Measurements from ENCODE around the gene MTAP.

MTAP gene

GRCh38 chr9:21833090-21833801, 30.8 kb downstream of the MTAP start:
- no peak overlapping the region for H3K4me2 ChIP-seq (ENCODE audit: low read depth, low read length)
- H3K27ac ChIP-seq (ENCODE audit: low read length), result no peak overlapping the region
- no peak overlapping the region for H3K9ac ChIP-seq (ENCODE audit: low read length)

DNA sequence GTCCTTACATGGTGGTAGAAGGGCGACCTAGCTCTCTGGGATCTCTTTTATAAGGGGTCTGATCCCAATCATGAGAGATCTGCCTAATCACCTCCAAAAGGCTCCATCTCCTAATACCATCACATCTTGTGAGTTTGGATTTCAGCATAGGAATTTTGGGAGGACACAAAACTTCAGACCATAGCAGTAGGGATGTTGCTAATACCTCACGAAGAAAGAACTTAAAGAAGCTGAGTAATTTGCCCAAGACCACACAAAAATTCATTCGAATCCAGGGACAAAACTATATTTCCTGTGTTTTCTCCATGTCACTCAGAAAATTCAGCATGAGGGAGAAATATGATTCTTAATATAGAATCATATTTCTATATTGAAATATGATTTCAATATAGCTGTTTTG, 32.7 kb downstream of the MTAP start:
- no peaks in the 10 kb centered on the region for H3K27me3 ChIP-seq (replicated peaks; ENCODE audit: insufficient read depth, low read length)
- no peaks in the 10 kb centered on the region for H3K9me2 ChIP-seq (replicated peaks; ENCODE audit: insufficient read depth, low read length)
- peaks cover 34% of the 10 kb centered on the region for H3K79me2 ChIP-seq (ENCODE audit: low read length)
- TF ChIP-seq EZH2phosphoT487 (IDR thresholded peaks at IDR 0.05; ENCODE audit: low read length) (no peak), EZH2 (optimal IDR thresholded peaks at IDR 0.05; ENCODE audit: low read depth, low read length) (no peak)
- TF ChIP-seq, protein P1, sequence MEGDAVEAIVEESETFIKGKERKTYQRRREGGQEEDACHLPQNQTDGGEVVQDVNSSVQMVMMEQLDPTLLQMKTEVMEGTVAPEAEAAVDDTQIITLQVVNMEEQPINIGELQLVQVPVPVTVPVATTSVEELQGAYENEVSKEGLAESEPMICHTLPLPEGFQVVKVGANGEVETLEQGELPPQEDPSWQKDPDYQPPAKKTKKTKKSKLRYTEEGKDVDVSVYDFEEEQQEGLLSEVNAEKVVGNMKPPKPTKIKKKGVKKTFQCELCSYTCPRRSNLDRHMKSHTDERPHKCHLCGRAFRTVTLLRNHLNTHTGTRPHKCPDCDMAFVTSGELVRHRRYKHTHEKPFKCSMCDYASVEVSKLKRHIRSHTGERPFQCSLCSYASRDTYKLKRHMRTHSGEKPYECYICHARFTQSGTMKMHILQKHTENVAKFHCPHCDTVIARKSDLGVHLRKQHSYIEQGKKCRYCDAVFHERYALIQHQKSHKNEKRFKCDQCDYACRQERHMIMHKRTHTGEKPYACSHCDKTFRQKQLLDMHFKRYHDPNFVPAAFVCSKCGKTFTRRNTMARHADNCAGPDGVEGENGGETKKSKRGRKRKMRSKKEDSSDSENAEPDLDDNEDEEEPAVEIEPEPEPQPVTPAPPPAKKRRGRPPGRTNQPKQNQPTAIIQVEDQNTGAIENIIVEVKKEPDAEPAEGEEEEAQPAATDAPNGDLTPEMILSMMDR (IDR thresholded peaks at IDR 0.05; ENCODE audit: low read length), result no peak
- no peak overlapping the region for H2AFZ ChIP-seq (ENCODE audit: low read length)
- DNase-seq, result no peak
- no peaks in the 10 kb centered on the region for H3F3A ChIP-seq (ENCODE audit: insufficient read depth, low read length)
- H3K4me3 ChIP-seq (ENCODE audit: low read length), result no peak overlapping the region
- H4K20me1 ChIP-seq (ENCODE audit: insufficient read depth, low read length), result no peaks in the 10 kb centered on the region
- no peak overlapping the region for H3K27ac ChIP-seq (ENCODE audit: low read length)
- H3K4me1 ChIP-seq (ENCODE audit: low read length), result no peaks in the 10 kb centered on the region
- H3K4me2 ChIP-seq (ENCODE audit: low read depth, low read length), result no peak overlapping the region
- H3K9ac ChIP-seq (ENCODE audit: low read length), result no peak overlapping the region
- H3K36me3 ChIP-seq (replicated peaks; ENCODE audit: insufficient read depth, low read length), result no peaks in the 10 kb centered on the region
- no peaks in the 10 kb centered on the region for H3K9me3 ChIP-seq (replicated peaks; ENCODE audit: insufficient read depth, low read length)

More at GRCh38 chr9:21833090-21833801, 30.8 kb downstream of the MTAP start:
- Histone ChIP-seq H3K36me3 (replicated peaks; ENCODE audit: insufficient read depth, low read length) (no peaks in the 10 kb centered on the region), H3F3A (ENCODE audit: insufficient read depth, low read length) (no peaks in the 10 kb centered on the region), H4K20me1 (ENCODE audit: insufficient read depth, low read length) (no peaks in the 10 kb centered on the region), H3K79me2 (ENCODE audit: low read length) (peaks cover 41% of the 10 kb centered on the region), H3K27me3 (replicated peaks; ENCODE audit: insufficient read depth, low read length) (no peaks in the 10 kb centered on the region), H3K9me3 (replicated peaks; ENCODE audit: insufficient read depth, low read length) (no peaks in the 10 kb centered on the region), H3K4me1 (ENCODE audit: low read length) (no peaks in the 10 kb centered on the region), H3K4me3 (ENCODE audit: low read length) (no peak overlapping the region), H2AFZ (ENCODE audit: low read length) (no peak overlapping the region), H3K9me2 (replicated peaks; ENCODE audit: insufficient read depth, low read length) (no peaks in the 10 kb centered on the region)
- TF ChIP-seq EZH2phosphoT487 (IDR thresholded peaks at IDR 0.05; ENCODE audit: low read length), result no peak
- TF ChIP-seq EZH2 (optimal IDR thresholded peaks at IDR 0.05; ENCODE audit: low read depth, low read length), result no peak
- TF ChIP-seq, protein P1 (IDR thresholded peaks at IDR 0.05; ENCODE audit: low read length), result no peak
- no peak for DNase-seq

DNA sequence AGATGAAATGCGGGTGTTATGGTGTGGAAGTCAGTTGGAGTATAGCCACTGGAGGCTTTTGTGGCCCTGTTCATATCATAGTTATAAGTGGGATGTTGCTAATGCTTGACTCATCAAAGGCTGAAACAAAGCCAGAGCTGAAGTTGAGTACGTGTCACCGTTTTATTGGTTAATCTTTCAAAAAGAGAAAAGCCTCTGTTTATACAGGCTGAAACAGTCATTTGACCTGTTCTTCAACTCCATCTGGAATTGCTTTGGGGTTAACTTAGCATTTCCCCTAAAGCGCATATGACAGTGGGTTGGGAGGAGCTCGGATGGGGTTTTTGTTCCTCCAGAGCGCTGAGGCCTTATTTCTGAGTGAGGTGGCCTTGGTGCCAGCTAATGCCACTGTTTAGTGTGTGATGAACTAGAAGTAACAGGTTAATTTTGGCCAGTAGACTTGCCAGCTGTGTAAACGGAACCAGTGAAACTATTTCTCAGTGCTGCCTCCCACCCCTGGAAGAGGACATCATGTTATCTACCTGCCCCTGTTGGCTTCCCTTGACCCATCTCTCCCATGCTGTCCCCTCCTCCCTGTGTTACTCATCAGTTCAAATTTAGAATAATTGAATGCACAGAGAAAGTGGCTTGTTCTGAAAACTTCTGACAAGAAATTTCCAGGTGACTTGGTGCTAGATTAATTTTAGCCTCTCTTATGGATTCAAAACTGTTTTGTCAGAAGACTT, 34.2 kb downstream of the MTAP start:
- Histone ChIP-seq H3K36me3 (replicated peaks; ENCODE audit: insufficient read depth, low read length) (no peaks in the 10 kb centered on the region), H3K4me3 (ENCODE audit: low read length) (no peak overlapping the region), H3F3A (ENCODE audit: insufficient read depth, low read length) (no peaks in the 10 kb centered on the region), H3K79me2 (ENCODE audit: low read length) (peaks cover 30% of the 10 kb centered on the region), H3K9me3 (replicated peaks; ENCODE audit: insufficient read depth, low read length) (no peaks in the 10 kb centered on the region), H4K20me1 (ENCODE audit: insufficient read depth, low read length) (no peaks in the 10 kb centered on the region), H3K27ac (ENCODE audit: low read length) (no peak overlapping the region), H2AFZ (ENCODE audit: low read length) (no peak overlapping the region), H3K27me3 (replicated peaks; ENCODE audit: insufficient read depth, low read length) (no peaks in the 10 kb centered on the region), H3K9me2 (replicated peaks; ENCODE audit: insufficient read depth, low read length) (no peaks in the 10 kb centered on the region), H3K4me2 (ENCODE audit: low read depth, low read length) (no peak overlapping the region), H3K4me1 (ENCODE audit: low read length) (no peaks in the 10 kb centered on the region), H3K9ac (ENCODE audit: low read length) (no peak overlapping the region)
- no peak for DNase-seq
- TF ChIP-seq EZH2 (optimal IDR thresholded peaks at IDR 0.05; ENCODE audit: low read depth, low read length) (no peak), EZH2phosphoT487 (IDR thresholded peaks at IDR 0.05; ENCODE audit: low read length) (no peak)
- TF ChIP-seq, protein P1 (IDR thresholded peaks at IDR 0.05; ENCODE audit: low read length), result no peak

Data from MM.1S (cell line).